OCI-LY3 (cell line): Measurements from ENCODE around the gene ASB15.

Experiments used
- H2AFZ ChIP-seq: fragments of 200-600, 300-600 bp; shearing (Covaris generic); 2 replicates; pipeline ENCODE4 v1.6.0; 2014; ENCODE audit warnings: antibody characterized with exemption, low read depth, low read length
- H3K27ac ChIP-seq: fragments of 200-600, 300-600 bp; sonication (generic); 2 replicates; pipeline ENCODE4 v1.5.1; 2014; ENCODE audit warnings: mild to moderate bottlenecking, low read length, moderate library complexity, mixed read lengths
- H3K27me3 ChIP-seq: fragments of 200-600, 300-600 bp; sonication (generic); 2 replicates; pipeline ENCODE4 v1.6.1; 2014; ENCODE audit warnings: low read depth, low read length, mixed read lengths
- H3K36me3 ChIP-seq: fragments of 200-600, 300-600 bp; sonication (generic); replicated peaks from 2 replicates; pipeline ENCODE3; 2014; ENCODE audit warnings: low read depth, low read length, mixed read lengths
- H3K4me1 ChIP-seq: fragments of 300-600, 200-600 bp; sonication (generic); 2 replicates; pipeline ENCODE4 v1.6.1; 2014; ENCODE audit warnings: low read length, mixed read lengths
- H3K4me2 ChIP-seq: fragments of 200-600, 300-600 bp; sonication (generic); 2 replicates; pipeline ENCODE4 v1.6.1; 2014; ENCODE audit warnings: low read length, mixed read lengths
- H3K4me3 ChIP-seq: fragments of 300-600, 200-600 bp; sonication (generic); 2 replicates; pipeline ENCODE4 v1.5.1; 2014; ENCODE audit warnings: antibody characterized with exemption, mild to moderate bottlenecking, low read length, moderate library complexity
- H3K79me2 ChIP-seq: fragments of 300-600, 200-600 bp; shearing (Covaris generic); 2 replicates; pipeline ENCODE4 v1.6.1; 2014; ENCODE audit warnings: mild to moderate bottlenecking, low read length, mixed read lengths
- H3K9ac ChIP-seq: fragments of 300-600, 200-600 bp; shearing (Covaris generic); 2 replicates; pipeline ENCODE4 v1.6.0; 2014; ENCODE audit warnings: mild to moderate bottlenecking, low read length, moderate library complexity
- H3K9me3 ChIP-seq: fragments of 200-600, 300-600 bp; shearing (Covaris generic); 2 replicates; pipeline ENCODE4 v1.6.1; 2014; ENCODE audit warnings: low read length, mixed read lengths; ENCODE audit not compliant: insufficient read depth
- H4K20me1 ChIP-seq: fragments of 200-600, 300-600 bp; sonication (generic); 2 replicates; pipeline ENCODE4 v1.6.1; 2016; ENCODE audit warnings: low read length, mixed read lengths; ENCODE audit not compliant: insufficient read depth
- CTCF ChIP-seq: fragments of 200-600, 300-600 bp; sonication (generic); IDR thresholded peaks from 2 replicates; pipeline ENCODE4 v1.5.1; 2014; ENCODE audit warnings: antibody characterized with exemption, low read length, low read depth
- EZH2phosphoT487 ChIP-seq: fragments of 200-600 bp; shearing (Covaris generic); IDR thresholded peaks from 2 replicates; pipeline ENCODE4 v1.6.1; 2018; ENCODE audit warnings: antibody characterized with exemption, mixed run types, low read depth

The ASB15 gene

GRCh38 chr7:123573341-123573740, 28.3 kb upstream of the ASB15 start:
- no peaks in the 10 kb centered on the region for H3K36me3 ChIP-seq
- no peaks in the 10 kb centered on the region for H4K20me1 ChIP-seq
- H3K4me1 ChIP-seq = peaks cover 9% of the 10 kb centered on the region
- H3K27me3 ChIP-seq = no peaks in the 10 kb centered on the region
- H3K9ac ChIP-seq = no peak overlapping the region
- no peak overlapping the region for H3K4me2 ChIP-seq
- no peak overlapping the region for H3K4me3 ChIP-seq
- no peaks in the 10 kb centered on the region for H3K9me3 ChIP-seq
- H3K79me2 ChIP-seq = no peaks in the 10 kb centered on the region
- TF ChIP-seq CTCF (no peak), EZH2phosphoT487 (no peak)
- H3K27ac ChIP-seq = no peak overlapping the region
- H2AFZ ChIP-seq = no peak overlapping the region

GRCh38 chr7:123573896-123574467, 27.6 kb upstream of the ASB15 start:
- no peak overlapping the region for H3K27ac ChIP-seq
- no peaks in the 10 kb centered on the region for H3K9me3 ChIP-seq
- no peaks in the 10 kb centered on the region for H3K36me3 ChIP-seq
- no peak overlapping the region for H3K4me2 ChIP-seq
- no peaks in the 10 kb centered on the region for H3K27me3 ChIP-seq
- no peak overlapping the region for H3K9ac ChIP-seq
- no peak overlapping the region for H3K4me3 ChIP-seq
- no peaks in the 10 kb centered on the region for H4K20me1 ChIP-seq
- TF ChIP-seq EZH2phosphoT487 (no peak), CTCF (no peak)
- no peak overlapping the region for H2AFZ ChIP-seq
- H3K4me1 ChIP-seq = peaks cover 8% of the 10 kb centered on the region
- no peaks in the 10 kb centered on the region for H3K79me2 ChIP-seq

GRCh38 chr7:123579416-123579815, 22.2 kb upstream of the ASB15 start:
- no peak for TF ChIP-seq CTCF
- no peak for TF ChIP-seq EZH2phosphoT487
- Histone ChIP-seq H3K27ac (no peak overlapping the region), H4K20me1 (no peaks in the 10 kb centered on the region)

GRCh38 chr7:123580406-123581161, 21.0 kb upstream of the ASB15 start:
- Histone ChIP-seq H4K20me1 (no peaks in the 10 kb centered on the region), H3K27me3 (0 out of 2 replicates have a peak, but pooled peaks cover 4% of the 10 kb centered on the region), H3K27ac (no peak overlapping the region), H3K4me3 (peak overlapping the region; percentile 69), H3K4me2 (peak overlapping the region; percentile 92), H3K4me1 (peaks cover 5% of the 10 kb centered on the region; the same call in 1 of the 2 replicates), H3K9me3 (no peaks in the 10 kb centered on the region), H3K36me3 (no peaks in the 10 kb centered on the region), H2AFZ (peak overlapping the region; percentile 100), H3K9ac (peak overlapping the region; percentile 45; the same call in 1 of the 2 replicates), H3K79me2 (no peaks in the 10 kb centered on the region)
- TF ChIP-seq CTCF (peak; percentile 91), EZH2phosphoT487 (no peak)

More at GRCh38 chr7:123579416-123579815, 22.2 kb upstream of the ASB15 start:
- Histone ChIP-seq H3K4me1 (peaks cover 5% of the 10 kb centered on the region; the same call in 1 of the 2 replicates), H3K4me2 (no peak overlapping the region), H3K79me2 (no peaks in the 10 kb centered on the region), H3K36me3 (no peaks in the 10 kb centered on the region), H2AFZ (no peak overlapping the region), H3K4me3 (no peak overlapping the region), H3K9ac (no peak overlapping the region), H3K27me3 (0 out of 2 replicates have a peak, but pooled peaks cover 4% of the 10 kb centered on the region), H3K9me3 (no peaks in the 10 kb centered on the region)
